ENCODE data around the gene SCGB1C1. TPM values are rescaled to one million over a fixed set of nuclear protein-coding genes. Genes with fewer than 3 reads are reported as not detected.

SCGB1C1 gene
- total and polyA plus RNA-seq, 2 of the 8 experiments (the other 6 are each of a cell fraction or from before 2014, with no cell fraction given) = not detected

DNA sequence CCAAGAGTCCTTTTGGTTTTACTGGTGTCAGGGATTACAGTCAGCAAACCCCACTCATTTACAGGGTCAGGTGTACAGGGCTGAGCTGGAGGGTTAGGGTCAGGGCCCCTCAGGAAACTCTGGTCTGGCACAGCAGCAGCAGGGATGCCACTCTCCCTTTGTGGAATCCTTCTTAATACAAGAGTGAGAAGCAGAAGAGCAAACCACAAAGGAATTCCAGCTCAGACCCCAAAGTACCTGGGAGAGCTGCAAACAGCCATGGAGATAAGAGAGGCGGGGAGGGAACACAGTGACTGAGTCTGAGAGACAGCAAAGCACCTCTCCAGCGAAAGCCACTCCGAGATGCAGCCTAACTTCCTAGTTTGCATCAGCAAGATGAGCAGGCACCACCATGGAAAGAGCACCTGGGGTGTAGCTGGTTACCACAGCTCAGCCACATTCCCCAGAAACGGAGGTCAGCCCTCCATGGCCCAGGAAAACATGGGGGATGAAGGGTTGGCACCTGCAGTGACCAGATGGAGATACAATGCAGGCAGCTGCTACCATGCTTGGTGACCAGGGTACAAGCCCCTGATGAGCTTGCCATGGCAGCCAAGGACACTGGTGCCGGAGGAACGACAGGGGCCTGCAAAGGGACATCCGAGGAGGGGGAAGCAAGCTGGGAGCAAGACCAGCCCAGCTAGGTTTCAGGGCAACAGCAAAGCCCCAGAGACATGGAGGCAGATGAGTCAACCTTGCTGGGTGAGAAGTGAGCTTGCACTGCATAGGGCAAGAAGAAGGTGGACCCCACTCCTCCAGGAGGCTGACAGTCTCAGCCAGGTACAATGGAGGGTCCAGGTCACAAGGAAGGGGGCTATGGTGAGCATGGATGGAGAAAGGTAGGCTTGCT is 10.4 kb downstream of the SCGB1C1 start:
- Histone ChIP-seq H2AK5ac (ENCODE audit: low read depth, low read length) (no peak overlapping the region), H3K9ac (replicated peaks in 1 of 4; ENCODE audit: extremely low read depth in 1 of 4, low read depth in 3 of 4, low read length in 3 of 4) (no peak overlapping the region), H3K79me1 (ENCODE audit: low read depth, low read length) (peaks cover 6% of the 10 kb centered on the region), H3K18ac (ENCODE audit: extremely low read depth, low read length) (no peak overlapping the region), H2AFZ (ENCODE audit: low read length) (no peak overlapping the region), H4K20me1 (replicated peaks in 1 of 2; ENCODE audit: control insufficient read depth in 1 of 2, insufficient read depth in 2 of 2, low read length in 2 of 2) (peaks cover 0 to 27% of the 10 kb centered on the region in 2 experiments), H3K4me1 (replicated peaks in 1 of 4; ENCODE audit: control insufficient read depth in 3 of 4, insufficient read depth in 4 of 4, low read length in 3 of 4) (peaks cover 0 to 12% (median 3%) of the 10 kb centered on the region in 4 experiments; a peak in 5 of 7 replicates), H3K4me2 (ENCODE audit: insufficient read depth in 1 of 2, low read depth in 2 of 2, low read length in 2 of 2) (no peak overlapping the region), H4K5ac (ENCODE audit: insufficient read length, low read depth, low read length) (no peak overlapping the region), H2BK5ac (ENCODE audit: low read depth, low read length) (no peak overlapping the region), H3K23me2 (ENCODE audit: low read depth, low read length) (peaks cover 15% of the 10 kb centered on the region), H2BK15ac (ENCODE audit: low read length) (no peak overlapping the region), H3K36me3 (ENCODE audit: control insufficient read depth in 2 of 4, insufficient read depth in 4 of 4, low read length in 3 of 4) (peaks cover 0 to 10% (median 3%) of the 10 kb centered on the region in 4 experiments; a peak in 6 of 8 replicates), H2BK120ac (replicated peaks; ENCODE audit: low read depth, low read length) (no peak overlapping the region), H3K14ac (ENCODE audit: insufficient read length) (no peak overlapping the region), H3K56ac (replicated peaks; ENCODE audit: insufficient read length, low read depth, low read length) (no peak overlapping the region), H3K4me3 (ENCODE audit: extremely low read depth in 1 of 4, insufficient read depth in 2 of 4, low read depth in 3 of 4, low read length in 4 of 4) (no peak overlapping the region), H3K79me2 (ENCODE audit: control insufficient read depth in 1 of 2, insufficient read depth in 2 of 2, low read length in 2 of 2) (peaks cover 0 to 12% of the 10 kb centered on the region in 2 experiments; a peak in 3 of 4 replicates), H4K8ac (ENCODE audit: extremely low read depth, insufficient read depth, low read length) (no peak overlapping the region), H2BK20ac (ENCODE audit: low read length) (no peak overlapping the region), H2BK12ac (ENCODE audit: low read depth, low read length) (no peak overlapping the region), H3K4ac (replicated peaks; ENCODE audit: insufficient read length, low read depth, low read length) (no peak overlapping the region), H3K27ac (ENCODE audit: low read depth, low read length) (no peak overlapping the region), H3K27me3 (replicated peaks in 1 of 4; ENCODE audit: control insufficient read depth in 3 of 4, extremely low read depth in 1 of 4, insufficient read depth in 3 of 4, low read length in 3 of 4) (no peaks in the 10 kb centered on the region), H3K9me3 (ENCODE audit: insufficient read depth in 2 of 2, low read depth in 1 of 2, low read length in 1 of 2) (no peaks in the 10 kb centered on the region; a peak in 1 of 4 replicates), H3K23ac (ENCODE audit: insufficient read length) (no peak overlapping the region), H4K91ac (replicated peaks; ENCODE audit: insufficient read length, low read length) (no peak overlapping the region)
- DNase-seq (ENCODE audit: low read depth in 1 of 2, low spot score in 2 of 2) (peak in 1 of 2 experiments; percentile 31), FAIRE-seq (no peak)
- WGBS, 2 experiments (ENCODE audit: extremely low coverage in 1 of 2, insufficient coverage in 1 of 2, insufficient read length in 1 of 2, insufficient replicate concordance in 2 of 2, low coverage in 1 of 2, low lambda C conversion rate in 2 of 2, missing lambda C conversion rate in 1 of 2) = 81% methylated on average over 7 of the region's 7 CpGs; no CpG with 5 or more reads in 1 of the 2 experiments
- POLR2A ChIA-PET (ENCODE audit: partially characterized antibody) = no interaction called here
- no peak for TF ChIP-seq PHF8 (conservative IDR thresholded peaks at IDR 0.05; ENCODE audit: low read depth, low read length)
- no peak for TF ChIP-seq CREB1 (IDR thresholded peaks at IDR 0.05)
- TF ChIP-seq, protein P1, sequence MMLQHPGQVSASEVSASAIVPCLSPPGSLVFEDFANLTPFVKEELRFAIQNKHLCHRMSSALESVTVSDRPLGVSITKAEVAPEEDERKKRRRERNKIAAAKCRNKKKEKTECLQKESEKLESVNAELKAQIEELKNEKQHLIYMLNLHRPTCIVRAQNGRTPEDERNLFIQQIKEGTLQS (IDR thresholded peaks at IDR 0.05; ENCODE audit: insufficient read depth, low read depth, low read length) = no peak
- TF ChIP-seq EP300 (IDR thresholded peaks at IDR 0.05; ENCODE audit: borderline replicate concordance in 1 of 2, low read depth in 2 of 2, low read length in 2 of 2) = no peak
- CTCF ChIA-PET (ENCODE audit: partially characterized antibody) = interaction anchor here (0.5 to 1.3 kb wide), 5 partner anchors 11 to 160 kb away, joined by 3 to 5 read pairs (median 3); no protein-coding TSS in a partner anchor

Data from H1 (cell line).